HEK293 (cell line): ENCODE data around the gene DCHS1.

Experiments
- CTCF ChIA-PET: fragments of 350-600 bp; formaldehyde crosslinking; extraction: SDS; loops from one replicate; lab custom pipeline; 2021; ENCODE audit warnings: antibody characterized with exemption; lab: Yijun Ruan, JAX
- POLR2A ChIA-PET: fragments of 300-600 bp; formaldehyde crosslinking; extraction: SDS; loops from one replicate; lab custom pipeline; 2020; ENCODE audit warnings: antibody characterized with exemption, inconsistent platforms; lab: Yijun Ruan, JAX
- H3K27ac ChIP-seq: fragments of 200-500 bp; sonication (Bioruptor generic); 2 replicates; pipeline ENCODE4 v1.5.1; 2014; ENCODE audit warnings: low read depth, low read length, control low read depth, inconsistent platforms; ENCODE audit errors: extremely low read depth
- H3K36me3 ChIP-seq, 2 experiments: fragments of 200-500 bp in 1 of 2; sonication (Bioruptor generic) in 1 of 2; 1 replicate in 1 of 2; 2 replicates in 1 of 2; pipeline ENCODE4 v1.5.1; 2014 to 2017; ENCODE audit warnings: inconsistent platforms in 2 of 2, low read length in 2 of 2; ENCODE audit not compliant: control insufficient read depth in 2 of 2, insufficient read depth in 1 of 2
- H3K4me1 ChIP-seq: fragments of 200-500 bp; sonication (Bioruptor generic); 2 replicates; pipeline ENCODE4 v1.5.1; 2014; ENCODE audit warnings: mild to moderate bottlenecking, low read length, inconsistent platforms; ENCODE audit not compliant: control insufficient read depth, insufficient read depth
- H3K4me3 ChIP-seq: 2 replicates; pipeline ENCODE4 v1.5.1; 2011; ENCODE audit warnings: low read depth, mild to moderate bottlenecking, control low read depth, low read length, moderate library complexity
- H3K9me3 ChIP-seq: fragments of 200-500 bp; sonication (Bioruptor generic); 2 replicates; pipeline ENCODE4 v1.5.1; 2014; ENCODE audit warnings: low read depth, low read length, inconsistent platforms; ENCODE audit not compliant: control insufficient read depth, insufficient read depth
- GLIS1 ChIP-seq: fragments of 450-650 bp; formaldehyde crosslinking; IDR thresholded peaks from 2 replicates; pipeline ENCODE4 v1.5.1; 2016; ENCODE audit warnings: missing biosample characterization, missing genetic modification characterization
- GLIS2 ChIP-seq: fragments of 450-650 bp; formaldehyde crosslinking; IDR thresholded peaks from 2 replicates; pipeline ENCODE4 v1.5.1; 2016; ENCODE audit warnings: missing biosample characterization, missing genetic modification characterization
- KLF8 ChIP-seq: fragments of 450-650 bp; formaldehyde crosslinking; IDR thresholded peaks from 2 replicates; pipeline ENCODE4 v1.5.1; 2016; ENCODE audit warnings: missing biosample characterization, missing genetic modification characterization
- PRDM1 ChIP-seq: fragments of 450-650 bp; formaldehyde crosslinking; IDR thresholded peaks from 2 replicates; pipeline ENCODE4; 2016; ENCODE audit warnings: missing biosample characterization, missing genetic modification characterization
- SP2 ChIP-seq: fragments of 450-650 bp; formaldehyde crosslinking; IDR thresholded peaks from 2 replicates; pipeline ENCODE4 v1.5.1; 2016; ENCODE audit warnings: missing biosample characterization, missing genetic modification characterization
- SP3 ChIP-seq: fragments of 450-650 bp; formaldehyde crosslinking; IDR thresholded peaks from 2 replicates; pipeline ENCODE4 v1.5.1; 2016; ENCODE audit warnings: missing biosample characterization, missing genetic modification characterization
- TRIM28 ChIP-seq: IDR thresholded peaks from 2 replicates; pipeline ENCODE4 v1.6.1; 2011; ENCODE audit warnings: low read length, control low read depth, borderline replicate concordance
- ZBTB17 ChIP-seq: fragments of 450-650 bp; formaldehyde crosslinking; IDR thresholded peaks from 2 replicates; pipeline ENCODE4 v1.5.1; 2016; ENCODE audit warnings: missing biosample characterization, missing genetic modification characterization
- ZFHX2 ChIP-seq: fragments of 450-650 bp; formaldehyde crosslinking; conservative IDR thresholded peaks from 2 replicates; pipeline ENCODE4 v1.5.1; 2016; ENCODE audit warnings: missing biosample characterization, missing genetic modification characterization
- ZFP37 ChIP-seq: fragments of 450-650 bp; formaldehyde crosslinking; IDR thresholded peaks from 2 replicates; pipeline ENCODE4 v1.5.1; 2016; ENCODE audit warnings: missing biosample characterization, missing genetic modification characterization
- ZNF146 ChIP-seq: fragments of 450-650 bp; formaldehyde crosslinking; IDR thresholded peaks from 2 replicates; pipeline ENCODE4 v1.5.1; 2016; ENCODE audit warnings: missing biosample characterization, missing genetic modification characterization
- ZNF23 ChIP-seq: fragments of 450-650 bp; formaldehyde crosslinking; IDR thresholded peaks from 2 replicates; pipeline ENCODE4 v1.5.1; 2016; ENCODE audit warnings: missing biosample characterization, missing genetic modification characterization, borderline replicate concordance
- ZNF24 ChIP-seq: fragments of 450-650 bp; formaldehyde crosslinking; IDR thresholded peaks from 2 replicates; pipeline ENCODE4 v1.5.1; 2016; ENCODE audit warnings: missing biosample characterization, missing genetic modification characterization
- ZNF292 ChIP-seq: fragments of 450-650 bp; formaldehyde crosslinking; IDR thresholded peaks from 2 replicates; pipeline ENCODE4 v1.5.1; 2016; ENCODE audit warnings: low read depth, missing biosample characterization, missing genetic modification characterization, borderline replicate concordance
- ZNF311 ChIP-seq: fragments of 450-650 bp; formaldehyde crosslinking; IDR thresholded peaks from 2 replicates; pipeline ENCODE4 v1.5.1; 2017; ENCODE audit warnings: missing biosample characterization, missing genetic modification characterization, borderline replicate concordance
- ZNF335 ChIP-seq: fragments of 450-650 bp; formaldehyde crosslinking; conservative IDR thresholded peaks from 2 replicates; pipeline ENCODE4 v1.5.1; 2016; ENCODE audit warnings: missing biosample characterization, missing genetic modification characterization
- ZNF600 ChIP-seq: fragments of 450-650 bp; formaldehyde crosslinking; IDR thresholded peaks from 2 replicates; pipeline ENCODE4 v1.5.1; 2016; ENCODE audit warnings: missing biosample characterization, missing genetic modification characterization
- ZXDB ChIP-seq: fragments of 450-650 bp; formaldehyde crosslinking; IDR thresholded peaks from 2 replicates; pipeline ENCODE4 v1.5.1; 2016; ENCODE audit warnings: missing biosample characterization, missing genetic modification characterization
- TF ChIP-seq, protein P1 (sequence below): fragments of 450-650 bp; formaldehyde crosslinking; IDR thresholded peaks from 2 replicates; pipeline ENCODE4 v1.5.1; 2016; ENCODE audit warnings: missing biosample characterization, missing genetic modification characterization, borderline replicate concordance
- TF ChIP-seq, protein P2 (sequence below): fragments of 450-650 bp; formaldehyde crosslinking; IDR thresholded peaks from 2 replicates; pipeline ENCODE4 v1.5.1; 2016; ENCODE audit warnings: missing biosample characterization, missing genetic modification characterization
- TF ChIP-seq, protein P3 (sequence below): fragments of 450-650 bp; formaldehyde crosslinking; IDR thresholded peaks from 2 replicates; pipeline ENCODE4 v1.5.1; 2016; ENCODE audit warnings: missing biosample characterization, missing genetic modification characterization
- TF ChIP-seq, protein P4 (sequence below): fragments of 450-650 bp; formaldehyde crosslinking; IDR thresholded peaks from 2 replicates; pipeline ENCODE4 v1.5.1; 2016; ENCODE audit warnings: missing biosample characterization, missing genetic modification characterization
- TF ChIP-seq, protein P5 (sequence below): fragments of 450-650 bp; formaldehyde crosslinking; IDR thresholded peaks from 2 replicates; pipeline ENCODE4 v1.5.1; 2016; ENCODE audit warnings: missing biosample characterization, missing genetic modification characterization

Gene DCHS1

DNA sequence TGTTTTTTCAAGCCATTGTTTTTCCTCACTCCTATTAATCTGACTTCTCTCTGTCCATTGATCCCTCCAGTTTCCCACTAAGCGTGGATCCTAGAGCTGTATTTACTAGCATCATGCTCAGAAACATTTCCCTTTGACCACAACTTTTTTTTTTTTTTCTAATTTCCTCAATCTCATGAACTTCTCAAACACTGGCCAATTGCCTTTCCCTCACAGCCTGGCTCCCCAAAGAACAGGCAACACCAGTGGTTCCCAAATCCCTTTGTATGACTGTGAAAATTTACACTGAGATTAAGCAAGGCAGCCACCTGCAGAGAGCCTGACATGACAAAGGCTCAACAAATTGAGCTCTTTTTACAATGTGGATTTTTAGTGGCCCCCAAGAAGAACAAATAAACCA, 35.0 kb downstream of the DCHS1 start (continued):
- TF ChIP-seq ZNF146 (tag by site-specific recombination), result no peak
- TF ChIP-seq ZNF311 (tag by site-specific recombination), result no peak
- TF ChIP-seq, protein P1, sequence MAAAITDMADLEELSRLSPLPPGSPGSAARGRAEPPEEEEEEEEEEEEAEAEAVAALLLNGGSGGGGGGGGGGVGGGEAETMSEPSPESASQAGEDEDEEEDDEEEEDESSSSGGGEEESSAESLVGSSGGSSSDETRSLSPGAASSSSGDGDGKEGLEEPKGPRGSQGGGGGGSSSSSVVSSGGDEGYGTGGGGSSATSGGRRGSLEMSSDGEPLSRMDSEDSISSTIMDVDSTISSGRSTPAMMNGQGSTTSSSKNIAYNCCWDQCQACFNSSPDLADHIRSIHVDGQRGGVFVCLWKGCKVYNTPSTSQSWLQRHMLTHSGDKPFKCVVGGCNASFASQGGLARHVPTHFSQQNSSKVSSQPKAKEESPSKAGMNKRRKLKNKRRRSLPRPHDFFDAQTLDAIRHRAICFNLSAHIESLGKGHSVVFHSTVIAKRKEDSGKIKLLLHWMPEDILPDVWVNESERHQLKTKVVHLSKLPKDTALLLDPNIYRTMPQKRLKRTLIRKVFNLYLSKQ, result no peak

DNA sequence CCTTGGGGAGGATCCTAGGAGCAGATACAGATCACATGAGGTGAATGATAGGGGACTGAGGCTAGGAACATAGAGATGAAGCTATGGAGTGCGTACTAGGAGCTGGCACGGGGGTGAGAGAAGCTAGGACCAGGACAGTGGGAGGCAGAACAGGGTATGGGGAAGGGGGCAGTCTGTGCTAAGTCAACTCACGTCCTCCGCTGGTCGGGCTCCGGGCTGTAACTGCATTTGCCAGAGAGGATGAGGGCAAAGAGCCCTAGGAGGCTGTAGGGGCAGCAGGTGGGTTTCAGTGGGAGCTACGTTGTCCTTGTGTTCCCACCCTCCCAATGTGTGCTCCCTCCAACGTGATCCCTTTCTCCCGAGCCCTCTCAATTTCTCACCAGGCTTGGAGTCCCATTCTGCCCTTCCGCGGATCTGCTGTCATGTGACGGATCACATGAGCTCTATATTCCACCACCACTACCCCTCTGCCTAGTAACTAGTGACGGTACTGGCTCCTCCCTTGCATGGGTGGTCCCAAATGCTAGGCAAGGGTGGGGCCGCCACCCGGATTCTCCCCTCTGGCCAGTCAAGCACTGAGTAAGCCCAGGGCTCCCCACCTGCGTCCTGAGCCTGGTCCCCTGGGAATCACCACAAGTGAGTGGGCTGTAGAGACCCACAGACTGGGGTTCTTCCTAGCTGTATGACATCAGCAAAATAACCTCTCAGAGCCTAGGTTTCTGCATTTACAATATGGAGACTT, 36.4 kb downstream of the DCHS1 start, which contains the start of gene TPP1:
Gene TPP1, minus strand, starts transcription at position 419 of the 742 bp plus-strand sequence. Its CDS starts 22 bp downstream, at position 397.
- no peak within 1 kb of the TSS for H3K27ac ChIP-seq
- 0 out of 2 replicates have a peak, but pooled peaks cover 4% of the 10 kb centered on the region for H3K4me1 ChIP-seq
- peaks cover 0 to 31% of the 10 kb centered on the region in 2 experiments; a peak in 1 of 3 replicates for H3K36me3 ChIP-seq
- H3K9me3 ChIP-seq, result no peaks in the 10 kb centered on the region
- ChIA-PET POLR2A (interaction anchor here (0.9 to 2.5 kb wide), 7 partner anchors 8 to 137 kb away, joined by 3 to 14 read pairs (median 6); partner anchors contain the start of genes ARFIP2, MRPL17 and TIMM10B), CTCF (interaction anchor here (0.6 to 1.2 kb wide), 4 partner anchors 14 to 240 kb away, joined by 3 to 7 read pairs (median 6); no protein-coding TSS in a partner anchor)
- peak within 1 kb of the TSS; percentile 78 for H3K4me3 ChIP-seq
- TF ChIP-seq GLIS2 (tag by site-specific recombination), result peak; percentile 87
- TF ChIP-seq ZNF24 (tag by site-specific recombination), result peak; percentile 80; the same call in 1 of the 2 replicates
- peak; percentile 41 for TF ChIP-seq ZFHX2 (tag by site-specific recombination)
- TF ChIP-seq ZBTB17 (tag by site-specific recombination), result peak; percentile 45; the same call in 1 of the 2 replicates
- TF ChIP-seq ZNF335 (tag by site-specific recombination), result peak; percentile 77
- peak; percentile 47; the same call in 1 of the 2 replicates for TF ChIP-seq PRDM1 (tag by site-specific recombination)
- TF ChIP-seq, protein P2, sequence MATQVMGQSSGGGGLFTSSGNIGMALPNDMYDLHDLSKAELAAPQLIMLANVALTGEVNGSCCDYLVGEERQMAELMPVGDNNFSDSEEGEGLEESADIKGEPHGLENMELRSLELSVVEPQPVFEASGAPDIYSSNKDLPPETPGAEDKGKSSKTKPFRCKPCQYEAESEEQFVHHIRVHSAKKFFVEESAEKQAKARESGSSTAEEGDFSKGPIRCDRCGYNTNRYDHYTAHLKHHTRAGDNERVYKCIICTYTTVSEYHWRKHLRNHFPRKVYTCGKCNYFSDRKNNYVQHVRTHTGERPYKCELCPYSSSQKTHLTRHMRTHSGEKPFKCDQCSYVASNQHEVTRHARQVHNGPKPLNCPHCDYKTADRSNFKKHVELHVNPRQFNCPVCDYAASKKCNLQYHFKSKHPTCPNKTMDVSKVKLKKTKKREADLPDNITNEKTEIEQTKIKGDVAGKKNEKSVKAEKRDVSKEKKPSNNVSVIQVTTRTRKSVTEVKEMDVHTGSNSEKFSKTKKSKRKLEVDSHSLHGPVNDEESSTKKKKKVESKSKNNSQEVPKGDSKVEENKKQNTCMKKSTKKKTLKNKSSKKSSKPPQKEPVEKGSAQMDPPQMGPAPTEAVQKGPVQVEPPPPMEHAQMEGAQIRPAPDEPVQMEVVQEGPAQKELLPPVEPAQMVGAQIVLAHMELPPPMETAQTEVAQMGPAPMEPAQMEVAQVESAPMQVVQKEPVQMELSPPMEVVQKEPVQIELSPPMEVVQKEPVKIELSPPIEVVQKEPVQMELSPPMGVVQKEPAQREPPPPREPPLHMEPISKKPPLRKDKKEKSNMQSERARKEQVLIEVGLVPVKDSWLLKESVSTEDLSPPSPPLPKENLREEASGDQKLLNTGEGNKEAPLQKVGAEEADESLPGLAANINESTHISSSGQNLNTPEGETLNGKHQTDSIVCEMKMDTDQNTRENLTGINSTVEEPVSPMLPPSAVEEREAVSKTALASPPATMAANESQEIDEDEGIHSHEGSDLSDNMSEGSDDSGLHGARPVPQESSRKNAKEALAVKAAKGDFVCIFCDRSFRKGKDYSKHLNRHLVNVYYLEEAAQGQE (tag by site-specific recombination), result no peak
- TF ChIP-seq ZNF23 (tag by site-specific recombination), result no peak
- TF ChIP-seq, protein P3, sequence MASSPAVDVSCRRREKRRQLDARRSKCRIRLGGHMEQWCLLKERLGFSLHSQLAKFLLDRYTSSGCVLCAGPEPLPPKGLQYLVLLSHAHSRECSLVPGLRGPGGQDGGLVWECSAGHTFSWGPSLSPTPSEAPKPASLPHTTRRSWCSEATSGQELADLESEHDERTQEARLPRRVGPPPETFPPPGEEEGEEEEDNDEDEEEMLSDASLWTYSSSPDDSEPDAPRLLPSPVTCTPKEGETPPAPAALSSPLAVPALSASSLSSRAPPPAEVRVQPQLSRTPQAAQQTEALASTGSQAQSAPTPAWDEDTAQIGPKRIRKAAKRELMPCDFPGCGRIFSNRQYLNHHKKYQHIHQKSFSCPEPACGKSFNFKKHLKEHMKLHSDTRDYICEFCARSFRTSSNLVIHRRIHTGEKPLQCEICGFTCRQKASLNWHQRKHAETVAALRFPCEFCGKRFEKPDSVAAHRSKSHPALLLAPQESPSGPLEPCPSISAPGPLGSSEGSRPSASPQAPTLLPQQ (tag by site-specific recombination), result 0 out of 2 replicates have a peak, but pooled peaks have one; percentile 32
- peak; percentile 99 for TF ChIP-seq ZNF600 (tag by site-specific recombination)
- peak; percentile 79 for TF ChIP-seq SP3 (tag by site-specific recombination)
- TF ChIP-seq, protein P4, sequence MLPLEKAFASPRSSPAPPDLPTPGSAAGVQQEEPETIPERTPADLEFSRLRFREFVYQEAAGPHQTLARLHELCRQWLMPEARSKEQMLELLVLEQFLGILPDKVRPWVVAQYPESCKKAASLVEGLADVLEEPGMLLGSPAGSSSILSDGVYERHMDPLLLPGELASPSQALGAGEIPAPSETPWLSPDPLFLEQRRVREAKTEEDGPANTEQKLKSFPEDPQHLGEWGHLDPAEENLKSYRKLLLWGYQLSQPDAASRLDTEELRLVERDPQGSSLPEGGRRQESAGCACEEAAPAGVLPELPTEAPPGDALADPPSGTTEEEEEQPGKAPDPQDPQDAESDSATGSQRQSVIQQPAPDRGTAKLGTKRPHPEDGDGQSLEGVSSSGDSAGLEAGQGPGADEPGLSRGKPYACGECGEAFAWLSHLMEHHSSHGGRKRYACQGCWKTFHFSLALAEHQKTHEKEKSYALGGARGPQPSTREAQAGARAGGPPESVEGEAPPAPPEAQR (tag by site-specific recombination), result no peak
- TF ChIP-seq GLIS1 (tag by site-specific recombination), result peak; percentile 53; the same call in 1 of the 2 replicates
- TF ChIP-seq KLF8 (tag by site-specific recombination), result peak; percentile 62; the same call in 1 of the 2 replicates
- no peak for TF ChIP-seq ZNF292 (tag by site-specific recombination)
- TF ChIP-seq ZFP37, result no peak
- TF ChIP-seq TRIM28, result peak; percentile 57; the same call in 1 of the 2 replicates
- TF ChIP-seq, protein P5, sequence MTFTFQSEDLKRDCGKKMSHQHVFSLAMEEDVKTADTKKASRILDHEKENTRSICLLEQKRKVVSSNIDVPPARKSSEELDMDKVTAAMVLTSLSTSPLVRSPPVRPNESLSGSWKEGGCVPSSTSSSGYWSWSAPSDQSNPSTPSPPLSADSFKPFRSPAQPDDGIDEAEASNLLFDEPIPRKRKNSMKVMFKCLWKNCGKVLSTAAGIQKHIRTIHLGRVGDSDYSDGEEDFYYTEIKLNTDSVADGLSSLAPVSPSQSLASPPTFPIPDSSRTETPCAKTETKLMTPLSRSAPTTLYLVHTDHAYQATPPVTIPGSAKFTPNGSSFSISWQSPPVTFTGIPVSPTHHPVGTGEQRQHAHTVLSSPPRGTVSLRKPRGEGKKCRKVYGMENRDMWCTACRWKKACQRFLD (tag by site-specific recombination), result no peak
- peak; percentile 57 for TF ChIP-seq SP2 (tag by site-specific recombination)
- peak; percentile 42; the same call in 1 of the 2 replicates for TF ChIP-seq ZXDB
